HepG2 (cell line): ENCODE results near the gene KAT6B. TPM values are rescaled to one million over a fixed set of nuclear protein-coding genes. Genes with fewer than 3 reads are reported as not detected.

Source experiments
- ATAC-seq: fragments of 200-7000 bp; cut with Tn5 transposase; 3 replicates; pipeline ENCODE4 v1.9.1; 2020; ENCODE audit warnings: mild to moderate bottlenecking, moderate library complexity
- BruUV-seq: library from RNA; stranded (reverse); fragments of 400-500 nt; replicated peaks from 2 replicates; lab custom pipeline; 2021; lab: Mats Ljungman, UMichigan
- CTCF ChIA-PET: fragments of 300-600 bp; formaldehyde crosslinking; extraction: SDS; loops from one replicate; lab custom pipeline; 2021; ENCODE audit warnings: low total read pairs, inconsistent platforms, low intra/inter-chr PET ratio; lab: Yijun Ruan, JAX
- POLR2A ChIA-PET: fragments of 350-600 bp; sonication (Branson Sonifier 250); formaldehyde crosslinking; loops from one replicate; lab custom pipeline; 2020; ENCODE audit warnings: antibody characterized with exemption, inconsistent platforms; lab: Yijun Ruan, JAX
- DNase-seq: peaks from one replicate; pipeline ENCODE4 v3.0.0-alpha.2; 2015; ENCODE audit warnings: low spot score
- FAIRE-seq: peaks from 3 replicates; lab custom pipeline; 2011; peaks lifted over from hg19 to GRCh38; lab: Jason Lieb, UNC
- H2AFZ ChIP-seq: one replicate; pipeline ENCODE4 v1.6.1; 2011; ENCODE audit warnings: low read length, inconsistent platforms
- H3K27ac ChIP-seq: fragments of 300-600 bp; 3 replicates; pipeline ENCODE4 v1.8.0; 2011; ENCODE audit warnings: mixed run types, mild to moderate bottlenecking, mixed read lengths, low read length, inconsistent platforms; ENCODE audit not compliant: insufficient read depth; ENCODE audit errors: extremely low read length
- H3K27me3 ChIP-seq, 2 experiments: fragments of 200-600 bp in 1 of 2; 2 replicates in 1 of 2; 3 replicates in 1 of 2; pipeline versions ENCODE4 v1.6.0 to v1.8.0; 2011; ENCODE audit warnings: low read length in 2 of 2, mild to moderate bottlenecking in 2 of 2, moderate library complexity in 2 of 2, inconsistent platforms in 1 of 2; ENCODE audit not compliant: insufficient read depth in 2 of 2, control insufficient read depth in 1 of 2
- H3K36me3 ChIP-seq, 2 experiments: fragments of 200-600 bp in 1 of 2; replicated peaks in 1 of 2; 2 replicates in 1 of 2; 3 replicates in 1 of 2; pipeline versions ENCODE4 v1.5.1 to v1.8.0; 2011; ENCODE audit warnings: low read length in 2 of 2, inconsistent platforms in 1 of 2; ENCODE audit not compliant: insufficient read depth in 2 of 2, control insufficient read depth in 1 of 2
- H3K4me1 ChIP-seq: 2 replicates; pipeline ENCODE4 v1.5.1; 2012; ENCODE audit warnings: low read length, inconsistent platforms; ENCODE audit not compliant: insufficient read depth
- H3K4me2 ChIP-seq: 2 replicates; pipeline ENCODE4 v1.6.0; 2011; ENCODE audit warnings: low read depth, low read length, inconsistent platforms
- H3K4me3 ChIP-seq, 3 experiments: fragments of 200-600 bp in 1 of 3; sonication (generic), shearing (Covaris generic) in 1 of 3; replicated peaks in 1 of 3; 2 replicates each; pipeline ENCODE4 v1.5.1; 2011 to 2016; ENCODE audit warnings: low read length in 3 of 3, inconsistent platforms in 2 of 3, low read depth in 2 of 3, mild to moderate bottlenecking in 2 of 3, control low read depth in 1 of 3, mixed read lengths in 1 of 3; ENCODE audit not compliant: insufficient read depth in 1 of 3
- H3K79me2 ChIP-seq: one replicate; pipeline ENCODE4 v1.6.1; 2011; ENCODE audit warnings: low read length, inconsistent platforms; ENCODE audit not compliant: insufficient read depth
- H3K9ac ChIP-seq: 2 replicates; pipeline ENCODE4 v1.6.0; 2011; ENCODE audit warnings: mild to moderate bottlenecking, low read depth, low read length, inconsistent platforms; ENCODE audit not compliant: insufficient read depth
- H3K9me3 ChIP-seq: 2 replicates; pipeline ENCODE4 v1.5.1; 2012; ENCODE audit warnings: mild to moderate bottlenecking, low read length
- H4K20me1 ChIP-seq: 2 replicates; pipeline ENCODE4 v1.6.0; 2011; ENCODE audit warnings: inconsistent platforms, mild to moderate bottlenecking, low read length, moderate library complexity; ENCODE audit not compliant: insufficient read depth
- ETV5 ChIP-seq: IDR thresholded peaks from 2 replicates; pipeline ENCODE4 v1.6.1; 2018; ENCODE audit warnings: missing biosample characterization, missing genetic modification reagents, inconsistent platforms, borderline replicate concordance
- HNF4A ChIP-seq: sonication (generic); formaldehyde crosslinking; IDR thresholded peaks from 2 replicates; pipeline ENCODE4 v1.4.0; 2020; ENCODE audit warnings: missing genetic modification reagents
- MAFF ChIP-seq: IDR thresholded peaks from 2 replicates; pipeline ENCODE4 v1.6.1; 2011; ENCODE audit warnings: low read depth, low read length, improper control_type of control experiment
- MAFK ChIP-seq, 2 experiments: IDR thresholded peaks in 1 of 2; conservative IDR thresholded peaks in 1 of 2; 2 replicates each; pipeline ENCODE4 v1.6.1; 2011; ENCODE audit warnings: improper control_type of control experiment in 2 of 2, low read length in 2 of 2
- MIER3 ChIP-seq: IDR thresholded peaks from 2 replicates; pipeline ENCODE4 v1.6.1; 2016; ENCODE audit warnings: missing compliant biosample characterization, borderline replicate concordance
- MIXL1 ChIP-seq: IDR thresholded peaks from 2 replicates; pipeline ENCODE4 v1.6.1; 2016
- PRPF4 ChIP-seq: fragments of 200-400 bp; formaldehyde crosslinking; IDR thresholded peaks from 2 replicates; pipeline ENCODE4 v1.6.1; 2016; ENCODE audit warnings: low read length, low read depth; ENCODE audit not compliant: poor library complexity, severe bottlenecking
- TGIF2 ChIP-seq: IDR thresholded peaks from 2 replicates; pipeline ENCODE4 v1.6.1; 2016; ENCODE audit warnings: control low read depth, missing compliant biosample characterization
- ZNF709 ChIP-seq: sonication (generic); formaldehyde crosslinking; IDR thresholded peaks from 2 replicates; pipeline ENCODE4 v1.5.0; 2020; ENCODE audit warnings: mild to moderate bottlenecking, missing genetic modification reagents
- ZSCAN30 ChIP-seq: sonication (generic); formaldehyde crosslinking; IDR thresholded peaks from 2 replicates; pipeline ENCODE4 v1.5.0; 2020; ENCODE audit warnings: mild to moderate bottlenecking, missing genetic modification reagents
- WGBS: methylation state at CpG from one replicate; pipeline ENCODE4 v1.1.6; 2017; ENCODE audit warnings: low lambda C conversion rate; 5-methylcytosine and 5-hydroxymethylcytosine counted together
- in situ Hi-C: cut with HindIII; loops from 2 replicates; pipeline ENCODE4 v1.10.0; 2017; ENCODE audit warnings: low pct_unique_long_range_greater_than_20kb; ENCODE audit not compliant: extremely low pct_ligation_motif_present
- intact Hi-C: fragments of 100-400 bp; cut with micrococcal nuclease; formaldehyde crosslinking; loops from one replicate; pipeline ENCODE4 v1.10.0; 2022; ENCODE audit not compliant: unreplicated experiment
- polyA plus RNA-seq, 8 experiments: library from polyadenylated mRNA; depleted of rRNA in 3 of 8; stranded (reverse) in 7 of 8; unstranded in 1 of 8; fragments of >200 nt; fragmentation: Illumina TruSeq in 4 of 8; extraction: Trizol in 4 of 8; gene quantifications; 2 replicates each; pipeline versions ENCODE4 v1.2.1 to v1.2.3, GENCODE V29; 2011 to 2016; ENCODE audit warnings: low read depth in 4 of 8, missing spikeins in 1 of 8, mixed read lengths in 1 of 8; ENCODE audit not compliant: insufficient read depth in 1 of 8
- total RNA-seq, 5 experiments: library from RNA; depleted of rRNA; stranded (reverse); fragments of >200 nt; fragmentation: Illumina TruSeq; extraction: Trizol; gene quantifications; 2 replicates each; pipeline ENCODE4 v1.2.3, GENCODE V29; 2016; ENCODE audit warnings: low read depth in 1 of 5
- TF ChIP-seq, protein P1 (sequence below): IDR thresholded peaks from 2 replicates; pipeline ENCODE4 v1.6.1; 2016; ENCODE audit warnings: low read depth
- TF ChIP-seq, protein P2 (sequence below): sonication (generic); formaldehyde crosslinking; IDR thresholded peaks from 2 replicates; pipeline ENCODE4 v1.4.0; 2020; ENCODE audit warnings: missing genetic modification reagents

KAT6B gene
- total and polyA plus RNA-seq, 2 of the 13 experiments (the other 11 are each of a cell fraction or from before 2014, with no cell fraction given): 3.0 to 9.5 TPM

- Histone ChIP-seq H3K27ac (no peak overlapping the region), H3K79me2 (peaks cover 2% of the 10 kb centered on the region), H3K4me1 (peaks cover 31% of the 10 kb centered on the region), H3K36me3 (no peaks in the 10 kb centered on the region), H4K20me1 (no peaks in the 10 kb centered on the region)
- BruUV-seq: no TSS peak
- POLR2A ChIA-PET: no interaction called here
- TF ChIP-seq MIER3 (CRISPR knock-in tag) (no peak), ZSCAN30 (no peak), TGIF2 (CRISPR knock-in tag) (no peak)
- TF ChIP-seq, all 625 proteins: peak for 0
- 89% methylated on average over 1 of the region's 1 CpG for WGBS
- no peak for ATAC-seq
- intact Hi-C loops: no loop called here
- no peak for FAIRE-seq
- CTCF ChIA-PET: no interaction called here
- H3K4me2 ChIP-seq: no peak overlapping the region
- no peaks in the 10 kb centered on the region for H3K9me3 ChIP-seq
- no peak overlapping the region for H2AFZ ChIP-seq
- in situ Hi-C loops: no loop called here
- DNase-seq: no peak
- no peak overlapping the region for H3K9ac ChIP-seq
- no peaks in the 10 kb centered on the region for H3K27me3 ChIP-seq
- no peak overlapping the region for H3K4me3 ChIP-seq
Observed at GRCh38 chr10:74947781-74948401, 121.5 kb downstream of the KAT6B start.

DNA sequence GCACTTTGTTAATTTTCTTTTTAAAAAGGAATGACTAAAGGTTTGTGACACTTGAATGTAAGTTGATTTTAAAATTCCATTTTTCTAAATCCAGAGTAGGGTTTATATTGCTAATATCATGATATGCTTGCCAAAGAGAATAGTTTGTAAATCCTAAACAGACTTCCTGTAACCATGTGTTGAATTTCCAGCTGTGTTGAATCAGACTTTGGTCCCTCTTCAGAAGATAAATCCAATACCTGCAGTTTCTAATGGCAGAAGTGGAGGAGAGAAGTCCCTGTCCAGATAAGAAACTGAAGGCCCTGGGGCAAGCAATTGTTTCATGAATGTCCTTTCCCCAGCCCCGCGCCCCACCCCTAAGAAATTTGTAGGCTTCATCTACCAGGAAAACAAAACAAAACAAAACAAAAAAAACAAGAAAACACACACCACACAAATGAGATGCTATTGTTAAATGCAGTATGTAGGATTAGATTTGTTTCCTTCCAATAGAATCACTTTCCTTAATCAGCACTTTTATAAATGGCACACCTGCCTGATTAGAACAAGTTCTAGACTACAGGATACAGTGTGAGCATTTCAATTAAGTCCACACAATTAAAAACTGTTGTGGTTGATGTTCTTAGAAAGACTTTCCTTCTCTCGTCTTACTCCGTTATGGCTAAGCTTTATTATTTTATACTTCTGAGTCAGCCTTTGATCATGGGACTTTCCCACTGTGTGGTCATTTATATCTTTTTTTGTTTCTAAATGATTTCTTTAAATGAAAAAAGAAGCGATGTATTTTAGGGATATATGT, 122.8 kb downstream of the KAT6B start:
- H3K4me1 ChIP-seq: peaks cover 45% of the 10 kb centered on the region
- no peak overlapping the region for H3K4me3 ChIP-seq
- H3K27me3 ChIP-seq: no peaks in the 10 kb centered on the region
- no peaks in the 10 kb centered on the region for H3K36me3 ChIP-seq
- H2AFZ ChIP-seq: no peak overlapping the region
- H4K20me1 ChIP-seq: no peaks in the 10 kb centered on the region
- intact Hi-C loops: no loop called here
- H3K27ac ChIP-seq: no peak overlapping the region
- H3K9ac ChIP-seq: no peak overlapping the region
- no peaks in the 10 kb centered on the region for H3K9me3 ChIP-seq
- 94% methylated on average over 5 of the region's 5 CpGs for WGBS
- no peak for FAIRE-seq
- H3K4me2 ChIP-seq: no peak overlapping the region
- DNase-seq: peak; percentile 38
- POLR2A ChIA-PET: no interaction called here
- in situ Hi-C loops: no loop called here
- no TSS peak for BruUV-seq
- H3K79me2 ChIP-seq: peaks cover 2% of the 10 kb centered on the region
- ATAC-seq: peak; percentile 54; the same call in 2 of the 3 replicates
- CTCF ChIA-PET: no interaction called here
- TF ChIP-seq MAFF: peak; percentile 38; the same call in 1 of the 2 replicates
- peak; percentile 72 for TF ChIP-seq HNF4A (CRISPR knock-in tag)
- TF ChIP-seq, protein P1, sequence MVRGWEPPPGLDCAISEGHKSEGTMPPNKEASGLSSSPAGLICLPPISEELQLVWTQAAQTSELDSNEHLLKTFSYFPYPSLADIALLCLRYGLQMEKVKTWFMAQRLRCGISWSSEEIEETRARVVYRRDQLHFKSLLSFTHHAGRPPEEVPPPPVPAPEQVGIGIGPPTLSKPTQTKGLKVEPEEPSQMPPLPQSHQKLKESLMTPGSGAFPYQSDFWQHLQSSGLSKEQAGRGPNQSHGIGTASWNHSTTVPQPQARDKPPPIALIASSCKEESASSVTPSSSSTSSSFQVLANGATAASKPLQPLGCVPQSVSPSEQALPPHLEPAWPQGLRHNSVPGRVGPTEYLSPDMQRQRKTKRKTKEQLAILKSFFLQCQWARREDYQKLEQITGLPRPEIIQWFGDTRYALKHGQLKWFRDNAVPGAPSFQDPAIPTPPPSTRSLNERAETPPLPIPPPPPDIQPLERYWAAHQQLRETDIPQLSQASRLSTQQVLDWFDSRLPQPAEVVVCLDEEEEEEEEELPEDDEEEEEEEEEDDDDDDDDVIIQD (CRISPR knock-in tag): 0 out of 2 replicates have a peak, but pooled peaks have one; percentile 26
- 0 out of 2 replicates have a peak, but pooled peaks have one; percentile 17 for TF ChIP-seq MIXL1 (CRISPR knock-in tag)
- no peak for TF ChIP-seq ZNF709 (CRISPR knock-in tag)
- no peak for TF ChIP-seq PRPF4
- TF ChIP-seq MAFK (conservative IDR thresholded peaks at IDR 0.05 in 1 of 2, IDR thresholded peaks at IDR 0.05 in 1 of 2; ENCODE audit: low read length in 2 of 2): peak; percentile 15 to 66; a peak in 2 of 4 replicates
- no peak for TF ChIP-seq ETV5 (CRISPR knock-in tag)
- TF ChIP-seq, protein P2, sequence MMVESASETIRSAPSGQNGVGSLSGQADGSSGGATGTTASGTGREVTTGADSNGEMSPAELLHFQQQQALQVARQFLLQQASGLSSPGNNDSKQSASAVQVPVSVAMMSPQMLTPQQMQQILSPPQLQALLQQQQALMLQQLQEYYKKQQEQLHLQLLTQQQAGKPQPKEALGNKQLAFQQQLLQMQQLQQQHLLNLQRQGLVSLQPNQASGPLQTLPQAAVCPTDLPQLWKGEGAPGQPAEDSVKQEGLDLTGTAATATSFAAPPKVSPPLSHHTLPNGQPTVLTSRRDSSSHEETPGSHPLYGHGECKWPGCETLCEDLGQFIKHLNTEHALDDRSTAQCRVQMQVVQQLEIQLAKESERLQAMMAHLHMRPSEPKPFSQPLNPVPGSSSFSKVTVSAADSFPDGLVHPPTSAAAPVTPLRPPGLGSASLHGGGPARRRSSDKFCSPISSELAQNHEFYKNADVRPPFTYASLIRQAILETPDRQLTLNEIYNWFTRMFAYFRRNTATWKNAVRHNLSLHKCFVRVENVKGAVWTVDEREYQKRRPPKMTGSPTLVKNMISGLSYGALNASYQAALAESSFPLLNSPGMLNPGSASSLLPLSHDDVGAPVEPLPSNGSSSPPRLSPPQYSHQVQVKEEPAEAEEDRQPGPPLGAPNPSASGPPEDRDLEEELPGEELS (CRISPR knock-in tag): 0 out of 2 replicates have a peak, but pooled peaks have one; percentile 12
